A673 (cell line): Measurements from ENCODE around the gene WNT2. TPM values are rescaled to one million over a fixed set of nuclear protein-coding genes. Genes with fewer than 3 reads are reported as not detected.

ENCODE experiments used
- BruUV-seq: library from RNA; stranded (reverse); fragments of 400-500 nt; replicated peaks from 2 replicates; lab custom pipeline; 2021; lab: Mats Ljungman, UMichigan
- CTCF ChIA-PET: fragments of 300-600 bp; sonication (Branson Sonifier 250); formaldehyde crosslinking; loops from one replicate; lab custom pipeline; 2022; ENCODE audit warnings: antibody characterized with exemption; lab: Charles Lee
- POLR2A ChIA-PET: fragments of 300-600 bp; sonication (Branson Sonifier 250); formaldehyde crosslinking; loops from one replicate; lab custom pipeline; 2022; ENCODE audit warnings: antibody characterized with exemption; ENCODE audit not compliant: low non-redundant PET; lab: Charles Lee
- DNase-seq: peaks from one replicate; pipeline ENCODE4 v3.0.0-alpha.2; 2015; ENCODE audit warnings: low spot score
- H3K27ac ChIP-seq: fragments of 200-600 bp; sonication (generic); 2 replicates; pipeline ENCODE4 v1.5.1; 2016; ENCODE audit warnings: mixed run types, low read depth, mild to moderate bottlenecking, mixed read lengths, antibody characterized with exemption, low read length; ENCODE audit not compliant: poor library complexity, severe bottlenecking
- H3K27me3 ChIP-seq: fragments of 200-600 bp; sonication (generic); replicated peaks from 2 replicates; pipeline ENCODE4 v1.6.1; 2017; ENCODE audit warnings: mixed run types, low read depth, mild to moderate bottlenecking, mixed read lengths, antibody characterized with exemption, low read length; ENCODE audit not compliant: insufficient read depth, poor library complexity
- H3K36me3 ChIP-seq: fragments of 200-600 bp; sonication (generic); 2 replicates; pipeline ENCODE4 v1.6.1; 2016; ENCODE audit warnings: mixed run types, mild to moderate bottlenecking, mixed read lengths, antibody characterized with exemption, low read length; ENCODE audit not compliant: insufficient read depth, poor library complexity, severe bottlenecking
- H3K4me1 ChIP-seq: fragments of 200-600 bp; sonication (generic); 2 replicates; pipeline ENCODE4 v1.6.1; 2017; ENCODE audit warnings: mixed run types, mild to moderate bottlenecking, mixed read lengths, antibody characterized with exemption, low read length; ENCODE audit not compliant: insufficient read depth, poor library complexity, severe bottlenecking
- H3K4me3 ChIP-seq: fragments of 200-600 bp; sonication (generic); 2 replicates; pipeline ENCODE4 v1.5.1; 2016; ENCODE audit warnings: low read depth, mixed run types, mild to moderate bottlenecking, mixed read lengths, low read length; ENCODE audit not compliant: poor library complexity, severe bottlenecking
- H3K9me3 ChIP-seq: fragments of 200-600 bp; sonication (generic); 2 replicates; pipeline ENCODE4 v1.6.1; 2016; ENCODE audit warnings: mixed run types, low read depth, mild to moderate bottlenecking, mixed read lengths, antibody characterized with exemption, low read length; ENCODE audit not compliant: poor library complexity, severe bottlenecking
- EZH2 ChIP-seq: fragments of 200-600 bp; sonication (generic); IDR thresholded peaks from 2 replicates; pipeline ENCODE4 v1.6.1; 2017; ENCODE audit warnings: borderline replicate concordance, low read depth, mild to moderate bottlenecking, mixed read lengths, antibody characterized with exemption, low read length; ENCODE audit not compliant: poor library complexity, severe bottlenecking
- intact Hi-C: fragments of 100-400 bp; cut with micrococcal nuclease; formaldehyde crosslinking; loops from one replicate; pipeline ENCODE4 v1.10.0; 2022; ENCODE audit not compliant: unreplicated experiment
- total RNA-seq: library from RNA; stranded (reverse); gene quantifications from 2 replicates; pipeline ENCODE4 v1.2.3, GENCODE V29; 2021
- TF ChIP-seq, protein P1 (sequence below): fragments of 300-800, 200-600 bp; sonication (generic); conservative IDR thresholded peaks from 2 replicates; pipeline ENCODE4 v1.5.1; 2017; ENCODE audit warnings: low read depth, mild to moderate bottlenecking, antibody characterized with exemption, low read length, moderate library complexity, mixed read lengths

The WNT2 gene
- total RNA-seq, 1 experiment from 2014 or later: not detected

- DNase-seq: no peak
- BruUV-seq: no TSS peak
- Histone ChIP-seq H3K4me1 (no peaks in the 10 kb centered on the region), H3K27me3 (no peaks in the 10 kb centered on the region), H3K27ac (no peak overlapping the region), H3K9me3 (no peaks in the 10 kb centered on the region), H3K4me3 (no peak overlapping the region), H3K36me3 (no peaks in the 10 kb centered on the region)
- TF ChIP-seq, protein P1, sequence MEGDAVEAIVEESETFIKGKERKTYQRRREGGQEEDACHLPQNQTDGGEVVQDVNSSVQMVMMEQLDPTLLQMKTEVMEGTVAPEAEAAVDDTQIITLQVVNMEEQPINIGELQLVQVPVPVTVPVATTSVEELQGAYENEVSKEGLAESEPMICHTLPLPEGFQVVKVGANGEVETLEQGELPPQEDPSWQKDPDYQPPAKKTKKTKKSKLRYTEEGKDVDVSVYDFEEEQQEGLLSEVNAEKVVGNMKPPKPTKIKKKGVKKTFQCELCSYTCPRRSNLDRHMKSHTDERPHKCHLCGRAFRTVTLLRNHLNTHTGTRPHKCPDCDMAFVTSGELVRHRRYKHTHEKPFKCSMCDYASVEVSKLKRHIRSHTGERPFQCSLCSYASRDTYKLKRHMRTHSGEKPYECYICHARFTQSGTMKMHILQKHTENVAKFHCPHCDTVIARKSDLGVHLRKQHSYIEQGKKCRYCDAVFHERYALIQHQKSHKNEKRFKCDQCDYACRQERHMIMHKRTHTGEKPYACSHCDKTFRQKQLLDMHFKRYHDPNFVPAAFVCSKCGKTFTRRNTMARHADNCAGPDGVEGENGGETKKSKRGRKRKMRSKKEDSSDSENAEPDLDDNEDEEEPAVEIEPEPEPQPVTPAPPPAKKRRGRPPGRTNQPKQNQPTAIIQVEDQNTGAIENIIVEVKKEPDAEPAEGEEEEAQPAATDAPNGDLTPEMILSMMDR: no peak
- TF ChIP-seq EZH2: no peak
- intact Hi-C loops: no loop called here
- CTCF ChIA-PET: no interaction called here
- POLR2A ChIA-PET: no interaction called here
Observed at GRCh38 chr7:117338020-117338419, 15.2 kb upstream of the WNT2 start.

DNA sequence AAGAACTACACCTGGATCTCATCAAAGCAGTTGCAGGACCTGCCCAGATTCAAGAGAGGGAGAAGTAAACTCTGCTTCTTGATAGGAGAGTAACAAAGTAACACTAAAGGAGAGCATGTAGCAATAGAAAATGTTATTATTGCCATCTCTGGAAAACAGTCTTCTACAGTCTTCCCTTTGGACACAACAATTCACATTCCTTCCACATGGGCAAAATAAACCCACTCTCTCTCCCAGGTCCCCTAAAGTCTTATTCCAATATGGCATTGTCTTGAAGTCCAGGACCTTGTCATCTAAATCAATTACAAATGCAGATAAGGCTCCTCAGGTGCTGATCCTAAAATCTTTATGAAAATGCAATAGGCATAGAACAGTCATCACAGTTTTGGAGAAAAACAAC, 10.3 kb upstream of the WNT2 start:
- no peak overlapping the region for H3K4me3 ChIP-seq
- H3K4me1 ChIP-seq: no peaks in the 10 kb centered on the region
- H3K36me3 ChIP-seq: no peaks in the 10 kb centered on the region
- no peak for DNase-seq
- ChIA-PET CTCF (no interaction called here), POLR2A (no interaction called here)
- intact Hi-C loops: no loop called here
- H3K9me3 ChIP-seq: peaks cover 5% of the 10 kb centered on the region
- TF ChIP-seq EZH2: no peak
- TF ChIP-seq, protein P1: no peak
- H3K27ac ChIP-seq: no peak overlapping the region
- BruUV-seq: no TSS peak
- H3K27me3 ChIP-seq: no peaks in the 10 kb centered on the region

DNA sequence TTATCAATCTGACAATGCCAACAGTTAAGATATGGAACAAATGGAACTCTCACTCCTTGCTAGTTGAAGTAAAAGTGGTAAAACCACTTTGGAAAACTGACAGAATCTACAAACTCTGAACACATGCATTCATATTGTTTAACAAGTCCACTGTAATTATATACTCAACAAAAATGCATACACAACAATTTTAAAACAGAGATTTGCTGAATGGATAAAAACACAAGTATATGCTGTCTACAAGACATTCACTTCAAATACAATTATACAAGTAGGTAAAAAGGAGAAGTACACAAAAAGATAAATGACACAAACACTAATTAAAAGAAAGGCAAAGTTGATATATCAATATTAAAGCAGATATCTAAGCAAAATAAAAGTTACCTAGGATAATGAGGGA, 9.2 kb upstream of the WNT2 start:
- H3K36me3 ChIP-seq: no peaks in the 10 kb centered on the region
- CTCF ChIA-PET: no interaction called here
- no TSS peak for BruUV-seq
- DNase-seq: no peak
- H3K4me3 ChIP-seq: no peak overlapping the region
- H3K27ac ChIP-seq: no peak overlapping the region
- no peaks in the 10 kb centered on the region for H3K4me1 ChIP-seq
- peaks cover 5% of the 10 kb centered on the region for H3K9me3 ChIP-seq
- POLR2A ChIA-PET: no interaction called here
- H3K27me3 ChIP-seq: no peaks in the 10 kb centered on the region
- TF ChIP-seq, protein P1: no peak
- no peak for TF ChIP-seq EZH2
- intact Hi-C loops: no loop called here
